HEK293 (cell line): ENCODE measurements around the gene TNC.

ENCODE experiments used
- CTCF ChIA-PET: fragments of 350-600 bp; formaldehyde crosslinking; extraction: SDS; loops from one replicate; lab custom pipeline; 2021; ENCODE audit warnings: antibody characterized with exemption; lab: Yijun Ruan, JAX
- POLR2A ChIA-PET: fragments of 300-600 bp; formaldehyde crosslinking; extraction: SDS; loops from one replicate; lab custom pipeline; 2020; ENCODE audit warnings: antibody characterized with exemption, inconsistent platforms; lab: Yijun Ruan, JAX
- H3K27ac ChIP-seq: fragments of 200-500 bp; sonication (Bioruptor generic); 2 replicates; pipeline ENCODE4 v1.5.1; 2014; ENCODE audit warnings: low read depth, low read length, control low read depth, inconsistent platforms; ENCODE audit errors: extremely low read depth
- H3K36me3 ChIP-seq, 2 experiments: fragments of 200-500 bp in 1 of 2; sonication (Bioruptor generic) in 1 of 2; 1 replicate in 1 of 2; 2 replicates in 1 of 2; pipeline ENCODE4 v1.5.1; 2014 to 2017; ENCODE audit warnings: inconsistent platforms in 2 of 2, low read length in 2 of 2; ENCODE audit not compliant: control insufficient read depth in 2 of 2, insufficient read depth in 1 of 2
- H3K4me1 ChIP-seq: fragments of 200-500 bp; sonication (Bioruptor generic); 2 replicates; pipeline ENCODE4 v1.5.1; 2014; ENCODE audit warnings: mild to moderate bottlenecking, low read length, inconsistent platforms; ENCODE audit not compliant: control insufficient read depth, insufficient read depth
- H3K4me3 ChIP-seq: 2 replicates; pipeline ENCODE4 v1.5.1; 2011; ENCODE audit warnings: low read depth, mild to moderate bottlenecking, control low read depth, low read length, moderate library complexity
- H3K9me3 ChIP-seq: fragments of 200-500 bp; sonication (Bioruptor generic); 2 replicates; pipeline ENCODE4 v1.5.1; 2014; ENCODE audit warnings: low read depth, low read length, inconsistent platforms; ENCODE audit not compliant: control insufficient read depth, insufficient read depth
- GLIS1 ChIP-seq: fragments of 450-650 bp; formaldehyde crosslinking; IDR thresholded peaks from 2 replicates; pipeline ENCODE4 v1.5.1; 2016; ENCODE audit warnings: missing biosample characterization, missing genetic modification characterization
- HOXD13 ChIP-seq: sonication (generic); formaldehyde crosslinking; IDR thresholded peaks from 2 replicates; pipeline ENCODE4 v1.8.0; 2022; ENCODE audit warnings: missing genetic modification reagents, borderline replicate concordance
- RBAK ChIP-seq: fragments of 450-650 bp; formaldehyde crosslinking; IDR thresholded peaks from 2 replicates; pipeline ENCODE4 v1.5.1; 2016; ENCODE audit warnings: missing biosample characterization, missing genetic modification characterization
- ZBTB48 ChIP-seq: fragments of 450-650 bp; formaldehyde crosslinking; IDR thresholded peaks from 2 replicates; pipeline ENCODE4 v1.5.1; 2016; ENCODE audit warnings: missing biosample characterization, missing genetic modification characterization
- ZFHX2 ChIP-seq: fragments of 450-650 bp; formaldehyde crosslinking; conservative IDR thresholded peaks from 2 replicates; pipeline ENCODE4 v1.5.1; 2016; ENCODE audit warnings: missing biosample characterization, missing genetic modification characterization
- ZIC2 ChIP-seq: fragments of 450-650 bp; formaldehyde crosslinking; IDR thresholded peaks from 2 replicates; pipeline ENCODE4 v1.5.1; 2016; ENCODE audit warnings: missing biosample characterization, missing genetic modification characterization
- ZNF169 ChIP-seq: fragments of 450-650 bp; formaldehyde crosslinking; IDR thresholded peaks from 2 replicates; pipeline ENCODE4 v1.5.1; 2016; ENCODE audit warnings: missing biosample characterization, missing genetic modification characterization
- ZNF174 ChIP-seq: fragments of 450-650 bp; formaldehyde crosslinking; IDR thresholded peaks from 2 replicates; pipeline ENCODE4 v1.5.0; 2017; ENCODE audit warnings: missing biosample characterization, mild to moderate bottlenecking, missing genetic modification characterization
- ZNF239 ChIP-seq: fragments of 450-650 bp; formaldehyde crosslinking; IDR thresholded peaks from 2 replicates; pipeline ENCODE4 v1.5.1; 2016; ENCODE audit warnings: missing biosample characterization, missing genetic modification characterization
- ZNF37A ChIP-seq: fragments of 450-650 bp; IDR thresholded peaks from 2 replicates; pipeline ENCODE4 v1.5.1; 2018; ENCODE audit warnings: missing biosample characterization, missing genetic modification characterization
- ZNF529 ChIP-seq: fragments of 450-650 bp; formaldehyde crosslinking; IDR thresholded peaks from 2 replicates; pipeline ENCODE4 v1.5.1; 2017; ENCODE audit warnings: missing genetic modification characterization, missing biosample characterization; ENCODE audit not compliant: insufficient replicate concordance
- ZNF623 ChIP-seq: fragments of 450-650 bp; formaldehyde crosslinking; IDR thresholded peaks from 2 replicates; pipeline ENCODE4 v1.5.1; 2016; ENCODE audit warnings: missing biosample characterization, missing genetic modification characterization
- ZNF768 ChIP-seq: fragments of 450-650 bp; formaldehyde crosslinking; IDR thresholded peaks from 2 replicates; pipeline ENCODE4 v1.5.1; 2018; ENCODE audit warnings: missing biosample characterization, mild to moderate bottlenecking, missing genetic modification characterization
- ZNF777 ChIP-seq: fragments of 450-650 bp; formaldehyde crosslinking; IDR thresholded peaks from 2 replicates; pipeline ENCODE4 v1.5.1; 2017; ENCODE audit warnings: missing biosample characterization, missing genetic modification characterization, borderline replicate concordance
- TF ChIP-seq, protein P1 (sequence below): fragments of 450-650 bp; formaldehyde crosslinking; IDR thresholded peaks from 2 replicates; pipeline ENCODE4 v1.5.1; 2016; ENCODE audit warnings: missing biosample characterization, missing genetic modification characterization
- TF ChIP-seq, protein P2 (sequence below): sonication (generic); formaldehyde crosslinking; IDR thresholded peaks from 2 replicates; pipeline ENCODE4 v1.8.1; 2022; ENCODE audit warnings: mild to moderate bottlenecking, moderate library complexity, missing genetic modification reagents
- TF ChIP-seq, protein P3 (sequence below): fragments of 450-650 bp; formaldehyde crosslinking; IDR thresholded peaks from 2 replicates; pipeline ENCODE4 v1.5.1; 2017; ENCODE audit warnings: missing biosample characterization, missing genetic modification characterization
- TF ChIP-seq, protein P4 (sequence below): fragments of 450-650 bp; formaldehyde crosslinking; IDR thresholded peaks from 2 replicates; pipeline ENCODE4 v1.5.1; 2017; ENCODE audit warnings: missing biosample characterization, missing genetic modification characterization
- TF ChIP-seq, protein P5 (sequence below): fragments of 450-650 bp; formaldehyde crosslinking; IDR thresholded peaks from 2 replicates; pipeline ENCODE4 v1.5.1; 2016; ENCODE audit warnings: missing biosample characterization, missing genetic modification characterization

Gene TNC

DNA sequence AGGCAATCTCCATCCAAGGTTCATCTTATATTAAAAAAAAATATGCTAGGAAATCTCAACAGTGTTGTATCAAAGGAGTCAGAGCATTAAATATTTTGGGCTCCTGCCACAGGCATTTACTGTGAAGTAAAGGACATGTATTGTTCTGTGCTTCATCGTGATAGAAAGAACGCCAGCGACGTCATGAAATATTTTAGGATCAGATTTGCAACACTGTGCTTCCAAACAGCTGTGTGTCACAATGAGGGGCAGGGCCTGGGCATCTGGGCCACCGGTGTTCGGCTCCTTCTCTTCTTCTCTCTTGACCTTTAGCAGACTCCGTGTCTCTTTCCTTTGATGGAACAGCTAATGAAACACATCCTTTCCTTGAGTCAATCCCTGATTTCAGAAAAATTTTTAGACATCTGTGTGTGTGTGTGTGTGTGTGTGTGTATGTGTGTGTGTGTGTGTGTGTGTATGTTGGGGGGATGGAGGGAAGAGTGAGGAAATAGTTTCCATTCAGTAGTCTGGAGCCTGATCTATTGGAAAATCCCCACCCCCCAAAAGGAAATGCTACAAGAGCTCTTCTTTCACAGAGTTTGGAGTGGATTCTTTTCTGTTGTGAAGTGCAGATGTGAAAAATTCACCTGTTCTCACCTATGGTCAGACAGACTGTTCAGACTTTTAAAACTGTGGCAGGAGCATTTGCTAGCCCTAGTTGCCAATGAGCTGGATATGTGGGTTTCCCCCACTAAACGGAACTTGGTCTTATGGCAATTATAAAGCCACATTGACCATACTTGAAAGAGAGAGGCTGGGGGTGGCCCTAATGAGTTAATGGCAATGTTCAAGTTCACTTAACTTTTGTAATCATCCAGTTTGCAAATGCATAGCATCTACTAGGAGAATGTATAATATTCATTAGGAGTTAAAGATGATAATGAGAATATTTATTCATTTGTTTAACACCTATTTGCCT is 18.1 kb upstream of the TNC start:
- no peaks in the 10 kb centered on the region for H3K9me3 ChIP-seq
- no peak overlapping the region for H3K4me3 ChIP-seq
- H3K27ac ChIP-seq, result no peak overlapping the region
- CTCF ChIA-PET, result interaction anchor here (0.6 kb wide), 1 partner anchor 66 kb away, joined by 3 read pairs; no protein-coding TSS in a partner anchor
- no peaks in the 10 kb centered on the region for H3K36me3 ChIP-seq
- TF ChIP-seq, protein P1, sequence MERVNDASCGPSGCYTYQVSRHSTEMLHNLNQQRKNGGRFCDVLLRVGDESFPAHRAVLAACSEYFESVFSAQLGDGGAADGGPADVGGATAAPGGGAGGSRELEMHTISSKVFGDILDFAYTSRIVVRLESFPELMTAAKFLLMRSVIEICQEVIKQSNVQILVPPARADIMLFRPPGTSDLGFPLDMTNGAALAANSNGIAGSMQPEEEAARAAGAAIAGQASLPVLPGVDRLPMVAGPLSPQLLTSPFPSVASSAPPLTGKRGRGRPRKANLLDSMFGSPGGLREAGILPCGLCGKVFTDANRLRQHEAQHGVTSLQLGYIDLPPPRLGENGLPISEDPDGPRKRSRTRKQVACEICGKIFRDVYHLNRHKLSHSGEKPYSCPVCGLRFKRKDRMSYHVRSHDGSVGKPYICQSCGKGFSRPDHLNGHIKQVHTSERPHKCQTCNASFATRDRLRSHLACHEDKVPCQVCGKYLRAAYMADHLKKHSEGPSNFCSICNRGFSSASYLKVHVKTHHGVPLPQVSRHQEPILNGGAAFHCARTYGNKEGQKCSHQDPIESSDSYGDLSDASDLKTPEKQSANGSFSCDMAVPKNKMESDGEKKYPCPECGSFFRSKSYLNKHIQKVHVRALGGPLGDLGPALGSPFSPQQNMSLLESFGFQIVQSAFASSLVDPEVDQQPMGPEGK, result no peak
- TF ChIP-seq, protein P2, sequence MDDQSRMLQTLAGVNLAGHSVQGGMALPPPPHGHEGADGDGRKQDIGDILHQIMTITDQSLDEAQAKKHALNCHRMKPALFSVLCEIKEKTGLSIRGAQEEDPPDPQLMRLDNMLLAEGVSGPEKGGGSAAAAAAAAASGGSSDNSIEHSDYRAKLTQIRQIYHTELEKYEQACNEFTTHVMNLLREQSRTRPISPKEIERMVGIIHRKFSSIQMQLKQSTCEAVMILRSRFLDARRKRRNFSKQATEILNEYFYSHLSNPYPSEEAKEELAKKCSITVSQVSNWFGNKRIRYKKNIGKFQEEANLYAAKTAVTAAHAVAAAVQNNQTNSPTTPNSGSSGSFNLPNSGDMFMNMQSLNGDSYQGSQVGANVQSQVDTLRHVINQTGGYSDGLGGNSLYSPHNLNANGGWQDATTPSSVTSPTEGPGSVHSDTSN (CRISPR knock-in tag), result no peak
- TF ChIP-seq, protein P3, sequence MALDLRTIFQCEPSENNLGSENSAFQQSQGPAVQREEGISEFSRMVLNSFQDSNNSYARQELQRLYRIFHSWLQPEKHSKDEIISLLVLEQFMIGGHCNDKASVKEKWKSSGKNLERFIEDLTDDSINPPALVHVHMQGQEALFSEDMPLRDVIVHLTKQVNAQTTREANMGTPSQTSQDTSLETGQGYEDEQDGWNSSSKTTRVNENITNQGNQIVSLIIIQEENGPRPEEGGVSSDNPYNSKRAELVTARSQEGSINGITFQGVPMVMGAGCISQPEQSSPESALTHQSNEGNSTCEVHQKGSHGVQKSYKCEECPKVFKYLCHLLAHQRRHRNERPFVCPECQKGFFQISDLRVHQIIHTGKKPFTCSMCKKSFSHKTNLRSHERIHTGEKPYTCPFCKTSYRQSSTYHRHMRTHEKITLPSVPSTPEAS (tag by site-specific recombination), result 0 out of 2 replicates have a peak, but pooled peaks have one; percentile 15
- TF ChIP-seq, protein P4, sequence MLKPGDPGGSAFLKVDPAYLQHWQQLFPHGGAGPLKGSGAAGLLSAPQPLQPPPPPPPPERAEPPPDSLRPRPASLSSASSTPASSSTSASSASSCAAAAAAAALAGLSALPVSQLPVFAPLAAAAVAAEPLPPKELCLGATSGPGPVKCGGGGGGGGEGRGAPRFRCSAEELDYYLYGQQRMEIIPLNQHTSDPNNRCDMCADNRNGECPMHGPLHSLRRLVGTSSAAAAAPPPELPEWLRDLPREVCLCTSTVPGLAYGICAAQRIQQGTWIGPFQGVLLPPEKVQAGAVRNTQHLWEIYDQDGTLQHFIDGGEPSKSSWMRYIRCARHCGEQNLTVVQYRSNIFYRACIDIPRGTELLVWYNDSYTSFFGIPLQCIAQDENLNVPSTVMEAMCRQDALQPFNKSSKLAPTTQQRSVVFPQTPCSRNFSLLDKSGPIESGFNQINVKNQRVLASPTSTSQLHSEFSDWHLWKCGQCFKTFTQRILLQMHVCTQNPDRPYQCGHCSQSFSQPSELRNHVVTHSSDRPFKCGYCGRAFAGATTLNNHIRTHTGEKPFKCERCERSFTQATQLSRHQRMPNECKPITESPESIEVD (tag by site-specific recombination), result no peak
- TF ChIP-seq, all 188 proteins: peak for 1
- POLR2A ChIA-PET, result interaction anchor here (0.6 kb wide), 1 partner anchor 25 kb away, joined by 3 read pairs; no protein-coding TSS in a partner anchor
- no peaks in the 10 kb centered on the region for H3K4me1 ChIP-seq

DNA sequence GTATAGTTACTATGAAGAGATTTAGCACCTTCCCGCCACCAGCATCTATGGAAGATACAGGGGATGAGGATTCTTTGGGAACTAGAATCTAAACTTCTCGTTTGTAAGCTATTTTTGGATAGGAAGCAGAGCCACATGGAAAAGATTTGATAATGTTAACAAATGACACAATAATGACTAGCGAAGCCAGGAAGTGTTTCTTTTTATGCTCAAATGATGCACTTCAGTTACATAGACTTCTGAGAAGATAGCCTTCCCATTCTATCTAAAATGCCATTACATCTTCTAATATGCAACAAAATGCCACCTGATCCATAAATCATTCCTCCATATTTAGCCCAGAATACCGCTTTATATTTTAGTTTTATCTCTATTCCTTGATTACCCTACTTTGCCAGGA is 17.0 kb upstream of the TNC start:
- H3K27ac ChIP-seq, result no peak overlapping the region
- no peaks in the 10 kb centered on the region for H3K9me3 ChIP-seq
- H3K4me3 ChIP-seq, result no peak overlapping the region
- ChIA-PET CTCF (no interaction called here), POLR2A (no interaction called here)
- no peak for TF ChIP-seq ZFHX2 (tag by site-specific recombination)
- no peak for TF ChIP-seq ZNF169 (tag by site-specific recombination)
- TF ChIP-seq ZIC2 (tag by site-specific recombination), result no peak
- TF ChIP-seq ZBTB48 (tag by site-specific recombination), result no peak
- TF ChIP-seq ZNF239 (tag by site-specific recombination), result no peak
- no peak for TF ChIP-seq HOXD13 (CRISPR knock-in tag)
- no peak for TF ChIP-seq ZNF174 (tag by site-specific recombination)
- TF ChIP-seq, protein P3 (tag by site-specific recombination), result no peak
- no peak for TF ChIP-seq ZNF37A
- TF ChIP-seq ZNF529, result no peak
- TF ChIP-seq ZNF768 (tag by site-specific recombination), result no peak
- TF ChIP-seq, protein P5, sequence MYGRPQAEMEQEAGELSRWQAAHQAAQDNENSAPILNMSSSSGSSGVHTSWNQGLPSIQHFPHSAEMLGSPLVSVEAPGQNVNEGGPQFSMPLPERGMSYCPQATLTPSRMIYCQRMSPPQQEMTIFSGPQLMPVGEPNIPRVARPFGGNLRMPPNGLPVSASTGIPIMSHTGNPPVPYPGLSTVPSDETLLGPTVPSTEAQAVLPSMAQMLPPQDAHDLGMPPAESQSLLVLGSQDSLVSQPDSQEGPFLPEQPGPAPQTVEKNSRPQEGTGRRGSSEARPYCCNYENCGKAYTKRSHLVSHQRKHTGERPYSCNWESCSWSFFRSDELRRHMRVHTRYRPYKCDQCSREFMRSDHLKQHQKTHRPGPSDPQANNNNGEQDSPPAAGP (tag by site-specific recombination), result no peak
- TF ChIP-seq GLIS1 (tag by site-specific recombination), result no peak
- no peak for TF ChIP-seq ZNF623
- TF ChIP-seq RBAK (tag by site-specific recombination), result no peak
- TF ChIP-seq ZNF777 (tag by site-specific recombination), result no peak
- H3K36me3 ChIP-seq, result no peaks in the 10 kb centered on the region
- H3K4me1 ChIP-seq, result no peaks in the 10 kb centered on the region
